ENCODE results near the gene ZNF574. TPM values are rescaled to one million over a fixed set of nuclear protein-coding genes. Genes with fewer than 3 reads are reported as not detected.

Gene ZNF574
- total RNA-seq, 1 donor from 2014 or later: 20.0 TPM

GRCh38 chr19:42111811-42112210 is 35.8 kb downstream of the ZNF574 start:
- no peak for TF ChIP-seq EZH2 (IDR thresholded peaks at IDR 0.05; ENCODE audit: insufficient read depth, low read length)
- TF ChIP-seq CTCF (IDR thresholded peaks at IDR 0.05; ENCODE audit: insufficient read depth, low read depth, low read length): no peak
- Histone ChIP-seq H2AFZ (ENCODE audit: low read depth, low read length) (no peak overlapping the region), H4K20me1 (ENCODE audit: insufficient read depth, low read length) (no peaks in the 10 kb centered on the region), H3K27me3 (ENCODE audit: insufficient read depth, low read length) (no peaks in the 10 kb centered on the region), H3K4me3 (ENCODE audit: insufficient read depth, low read depth, low read length) (no peak overlapping the region), H3K79me2 (ENCODE audit: insufficient read depth, low read length) (no peaks in the 10 kb centered on the region), H3K4me1 (ENCODE audit: insufficient read depth, low read length) (peaks cover 50% of the 10 kb centered on the region), H3K4me2 (ENCODE audit: low read length) (peak overlapping the region; percentile 75), H3K27ac (ENCODE audit: low read depth, low read length) (peak overlapping the region; percentile 87), H3K36me3 (ENCODE audit: insufficient read depth, low read length) (peaks cover 4% of the 10 kb centered on the region), H3K9me3 (ENCODE audit: insufficient read depth, low read depth, low read length) (no peaks in the 10 kb centered on the region), H3K9ac (ENCODE audit: low read length) (peak overlapping the region; percentile 69)
- Mint-ChIP-seq H3K27ac (ENCODE audit: unreplicated experiment) (peak overlapping the region; percentile 96), H3K36me3 (ENCODE audit: low read depth, unreplicated experiment) (peaks cover 2% of the 10 kb centered on the region), H3K9me3 (ENCODE audit: unreplicated experiment) (no peaks in the 10 kb centered on the region), H3K4me1 (ENCODE audit: low read depth, unreplicated experiment) (peaks cover 62% of the 10 kb centered on the region), H3K27me3 (ENCODE audit: low read depth, unreplicated experiment) (no peaks in the 10 kb centered on the region), H3K4me3 (ENCODE audit: unreplicated experiment) (peak overlapping the region; percentile 1)
- no peak for FAIRE-seq
- DNase-seq (ENCODE audit: low read depth): peak; percentile 64

- Histone ChIP-seq H3K4me1 (ENCODE audit: insufficient read depth, low read length) (peaks cover 48% of the 10 kb centered on the region), H3K27me3 (ENCODE audit: insufficient read depth, low read length) (no peaks in the 10 kb centered on the region), H3K79me2 (ENCODE audit: insufficient read depth, low read length) (no peaks in the 10 kb centered on the region), H4K20me1 (ENCODE audit: insufficient read depth, low read length) (no peaks in the 10 kb centered on the region), H3K36me3 (ENCODE audit: insufficient read depth, low read length) (peaks cover 4% of the 10 kb centered on the region), H3K9ac (ENCODE audit: low read length) (peak overlapping the region; percentile 69), H3K9me3 (ENCODE audit: insufficient read depth, low read depth, low read length) (no peaks in the 10 kb centered on the region), H3K4me3 (ENCODE audit: insufficient read depth, low read depth, low read length) (peak overlapping the region; percentile 24), H3K27ac (ENCODE audit: low read depth, low read length) (peak overlapping the region; percentile 87), H2AFZ (ENCODE audit: low read depth, low read length) (peak overlapping the region; percentile 37), H3K4me2 (ENCODE audit: low read length) (peak overlapping the region; percentile 75)
- Mint-ChIP-seq H3K4me1 (ENCODE audit: low read depth, unreplicated experiment) (peaks cover 53% of the 10 kb centered on the region), H3K4me3 (ENCODE audit: unreplicated experiment) (peak overlapping the region; percentile 58), H3K27me3 (ENCODE audit: low read depth, unreplicated experiment) (no peaks in the 10 kb centered on the region), H3K36me3 (ENCODE audit: low read depth, unreplicated experiment) (peaks cover 2% of the 10 kb centered on the region), H3K27ac (ENCODE audit: unreplicated experiment) (peak overlapping the region; percentile 96), H3K9me3 (ENCODE audit: unreplicated experiment) (no peaks in the 10 kb centered on the region)
- peak; percentile 97 for DNase-seq (ENCODE audit: low read depth)
- peak; percentile 93 for FAIRE-seq
- peak; percentile 24 for TF ChIP-seq CTCF (IDR thresholded peaks at IDR 0.05; ENCODE audit: insufficient read depth, low read depth, low read length)
- no peak for TF ChIP-seq EZH2 (IDR thresholded peaks at IDR 0.05; ENCODE audit: insufficient read depth, low read length)
Observed at GRCh38 chr19:42113641-42114348, 37.8 kb downstream of the ZNF574 start.

- Histone ChIP-seq H3K27ac (ENCODE audit: low read depth, low read length) (peak overlapping the region; percentile 87), H2AFZ (ENCODE audit: low read depth, low read length) (peak overlapping the region; percentile 7)
Observed at GRCh38 chr19:42114412-42114811, 38.4 kb downstream of the ZNF574 start.

More at GRCh38 chr19:42114412-42114811, 38.4 kb downstream of the ZNF574 start:
- Histone ChIP-seq H3K4me1 (ENCODE audit: insufficient read depth, low read length) (peaks cover 45% of the 10 kb centered on the region), H3K9me3 (ENCODE audit: insufficient read depth, low read depth, low read length) (no peaks in the 10 kb centered on the region), H3K4me3 (ENCODE audit: insufficient read depth, low read depth, low read length) (peak overlapping the region; percentile 24), H3K9ac (ENCODE audit: low read length) (peak overlapping the region; percentile 69), H3K27me3 (ENCODE audit: insufficient read depth, low read length) (no peaks in the 10 kb centered on the region), H4K20me1 (ENCODE audit: insufficient read depth, low read length) (no peaks in the 10 kb centered on the region), H3K79me2 (ENCODE audit: insufficient read depth, low read length) (no peaks in the 10 kb centered on the region), H3K4me2 (ENCODE audit: low read length) (peak overlapping the region; percentile 75), H3K36me3 (ENCODE audit: insufficient read depth, low read length) (peaks cover 4% of the 10 kb centered on the region)
- H3K4me3 Mint-ChIP-seq (ENCODE audit: unreplicated experiment): peak overlapping the region; percentile 58
- FAIRE-seq: no peak
- H3K9me3 Mint-ChIP-seq (ENCODE audit: unreplicated experiment): no peaks in the 10 kb centered on the region
- H3K4me1 Mint-ChIP-seq (ENCODE audit: low read depth, unreplicated experiment): peaks cover 49% of the 10 kb centered on the region
- H3K27ac Mint-ChIP-seq (ENCODE audit: unreplicated experiment): peak overlapping the region; percentile 96
- TF ChIP-seq CTCF (IDR thresholded peaks at IDR 0.05; ENCODE audit: insufficient read depth, low read depth, low read length): no peak
- TF ChIP-seq EZH2 (IDR thresholded peaks at IDR 0.05; ENCODE audit: insufficient read depth, low read length): no peak
- no peak for DNase-seq (ENCODE audit: low read depth)
- peaks cover 2% of the 10 kb centered on the region for H3K36me3 Mint-ChIP-seq (ENCODE audit: low read depth, unreplicated experiment)
- H3K27me3 Mint-ChIP-seq (ENCODE audit: low read depth, unreplicated experiment): no peaks in the 10 kb centered on the region

Data from astrocyte (in vitro differentiated cells and primary cell).